Measurements from ENCODE around the gene SIGLECL1.

GRCh38 chr19:51251468-51251820 is 564 bp downstream of the SIGLECL1 start:
- TF ChIP-seq CTCF (IDR thresholded peaks at IDR 0.05; ENCODE audit: borderline replicate concordance, extremely low read depth, low read length, poor library complexity, severe bottlenecking) (no peak), EZH2 (IDR thresholded peaks at IDR 0.05; ENCODE audit: borderline replicate concordance, low read depth, low read length, severe bottlenecking) (no peak)
